Subcutaneous adipose tissue (tissue), 4 donors: ENCODE results near the gene CDKL4. TPM values are rescaled to one million over a fixed set of nuclear protein-coding genes. Genes with fewer than 3 reads are reported as not detected.

Experiments used
- total RNA-seq, 4 donors: library from RNA; depleted of rRNA; stranded (reverse); fragments of >200 nt; gene quantifications; one replicate each; pipeline ENCODE4 v1.1.0, GENCODE V29; 2016
- TF ChIP-seq, protein P1 (sequence below): fragments of 450-650 bp; IDR thresholded peaks from one replicate; pipeline ENCODE4 v1.5.1; 2016; ENCODE audit warnings: low read depth, mild to moderate bottlenecking, control low read depth, antibody characterized with exemption, moderate library complexity

The CDKL4 gene
- total RNA-seq, 4 donors from 2014 or later = 0.85 to 3.1 (median 2.6) TPM; not detected in 1

DNA sequence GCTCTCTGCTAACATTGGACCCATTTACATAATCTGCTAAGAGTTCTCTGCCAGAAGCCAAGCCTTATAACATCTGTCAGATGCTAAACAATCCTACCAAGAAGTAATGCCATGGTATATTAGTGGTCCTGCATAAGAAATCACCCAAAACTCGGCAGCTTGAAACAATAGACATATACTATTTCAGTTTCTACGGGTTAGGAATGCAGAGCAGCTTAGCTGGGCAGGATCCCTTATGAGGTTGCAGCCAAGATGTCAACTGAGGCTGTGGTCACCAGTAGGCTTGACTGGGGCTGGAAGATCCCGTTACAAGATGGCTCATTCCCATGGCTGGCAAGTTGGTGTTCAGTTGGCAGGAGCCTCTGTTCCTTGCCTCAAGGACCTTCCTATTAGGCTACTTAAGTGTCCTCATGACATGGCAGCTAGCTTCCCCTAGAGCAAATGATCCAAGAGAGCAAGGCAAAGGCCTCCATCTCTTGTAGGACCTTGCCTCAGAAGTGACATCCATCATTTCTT lies 97.8 kb downstream of the CDKL4 start:
- TF ChIP-seq, protein P1, sequence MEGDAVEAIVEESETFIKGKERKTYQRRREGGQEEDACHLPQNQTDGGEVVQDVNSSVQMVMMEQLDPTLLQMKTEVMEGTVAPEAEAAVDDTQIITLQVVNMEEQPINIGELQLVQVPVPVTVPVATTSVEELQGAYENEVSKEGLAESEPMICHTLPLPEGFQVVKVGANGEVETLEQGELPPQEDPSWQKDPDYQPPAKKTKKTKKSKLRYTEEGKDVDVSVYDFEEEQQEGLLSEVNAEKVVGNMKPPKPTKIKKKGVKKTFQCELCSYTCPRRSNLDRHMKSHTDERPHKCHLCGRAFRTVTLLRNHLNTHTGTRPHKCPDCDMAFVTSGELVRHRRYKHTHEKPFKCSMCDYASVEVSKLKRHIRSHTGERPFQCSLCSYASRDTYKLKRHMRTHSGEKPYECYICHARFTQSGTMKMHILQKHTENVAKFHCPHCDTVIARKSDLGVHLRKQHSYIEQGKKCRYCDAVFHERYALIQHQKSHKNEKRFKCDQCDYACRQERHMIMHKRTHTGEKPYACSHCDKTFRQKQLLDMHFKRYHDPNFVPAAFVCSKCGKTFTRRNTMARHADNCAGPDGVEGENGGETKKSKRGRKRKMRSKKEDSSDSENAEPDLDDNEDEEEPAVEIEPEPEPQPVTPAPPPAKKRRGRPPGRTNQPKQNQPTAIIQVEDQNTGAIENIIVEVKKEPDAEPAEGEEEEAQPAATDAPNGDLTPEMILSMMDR = no peak

DNA sequence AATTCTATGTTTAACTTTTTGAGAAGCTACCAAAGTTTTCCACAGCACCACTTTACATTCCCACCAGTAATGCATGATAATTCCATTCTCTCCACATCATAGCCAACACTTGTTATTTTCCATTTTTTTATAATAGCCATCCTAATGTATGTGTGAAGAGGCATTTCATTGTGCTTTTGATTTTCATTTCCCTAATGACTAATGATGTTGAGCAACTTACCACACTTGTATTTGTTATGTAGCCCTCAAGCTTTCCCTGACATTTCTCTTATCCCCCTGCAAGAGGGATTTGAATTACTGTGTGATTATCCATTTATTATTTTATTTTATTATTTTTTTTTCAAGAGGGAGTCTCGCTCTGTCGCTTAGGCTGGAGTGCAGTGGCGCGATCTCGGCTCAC lies 99.4 kb downstream of the CDKL4 start:
- TF ChIP-seq, protein P1 = no peak

DNA sequence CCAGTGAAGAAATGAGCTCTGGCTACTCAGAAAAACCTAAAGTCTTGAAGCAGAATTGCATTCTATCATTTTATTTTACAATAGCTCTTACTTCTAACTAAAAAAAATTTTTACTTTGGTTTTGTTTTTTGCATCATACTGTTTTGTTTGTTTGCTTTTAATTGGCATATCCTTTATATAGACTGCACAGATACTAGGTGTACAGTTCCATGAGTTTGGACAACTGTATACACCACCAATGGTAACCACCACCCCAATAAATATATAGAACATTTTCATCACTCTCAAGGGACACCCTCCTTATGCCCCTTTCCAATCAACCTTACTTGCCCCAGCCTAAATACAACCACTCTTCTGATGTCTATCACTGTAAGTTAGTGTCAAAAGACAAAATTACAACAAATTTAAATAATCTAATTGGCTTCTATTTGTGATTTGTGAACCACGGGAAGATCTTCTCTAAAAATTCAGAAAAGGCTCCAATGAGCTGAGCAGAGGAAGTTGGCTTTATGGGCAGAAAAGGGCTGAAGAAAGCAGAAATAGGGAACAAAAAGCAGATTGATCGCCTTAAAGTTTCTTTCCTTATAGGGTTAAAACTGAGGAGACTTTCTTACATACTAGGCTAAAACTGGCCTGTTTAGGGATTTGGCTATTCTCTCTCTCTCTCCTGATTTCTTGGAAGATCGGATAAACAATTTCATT lies 100.7 kb downstream of the CDKL4 start:
- TF ChIP-seq, protein P1 = no peak

DNA sequence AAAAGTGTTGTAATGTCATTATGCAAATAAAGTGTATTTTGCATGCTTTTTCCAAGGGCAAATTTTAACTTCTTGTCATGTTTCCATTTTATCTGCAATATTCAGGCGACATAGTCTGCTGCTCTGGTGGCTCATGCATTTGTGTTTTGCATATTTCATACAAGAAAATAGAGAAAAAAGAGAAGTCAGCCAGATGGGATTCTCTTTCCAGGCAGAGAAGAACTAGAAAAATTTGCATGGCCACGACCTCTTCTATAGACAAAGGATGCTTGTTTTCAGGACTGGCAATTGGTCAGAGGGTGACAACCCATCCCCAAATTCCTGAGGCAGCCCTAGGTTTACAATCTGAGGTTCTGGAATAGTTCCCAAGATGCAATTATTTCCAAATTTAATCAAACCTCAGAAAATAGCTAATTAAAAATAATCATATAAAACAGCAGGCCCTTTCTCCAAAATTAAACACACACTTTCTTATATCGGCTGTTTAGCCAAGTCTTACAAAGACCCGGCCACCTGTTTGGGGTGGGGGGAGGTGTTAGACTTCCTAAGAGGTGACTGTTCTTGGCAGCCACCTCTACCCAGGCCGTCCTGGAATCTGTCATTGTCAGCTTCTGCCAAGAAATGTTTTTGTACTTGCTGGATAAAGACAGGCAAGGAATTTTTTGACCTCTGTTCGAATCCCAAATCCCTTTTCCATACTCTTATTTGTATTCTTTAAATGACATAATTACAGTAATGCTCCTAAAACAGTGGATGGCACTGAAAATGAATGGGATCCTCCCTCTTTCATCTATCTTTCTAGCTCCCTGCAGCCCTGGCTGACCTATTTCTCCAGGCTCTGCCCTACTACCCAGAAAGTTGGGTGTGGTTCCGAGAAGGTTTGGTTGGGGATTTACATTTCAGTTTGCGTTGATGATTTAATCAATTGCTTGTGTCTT lies 102.2 kb downstream of the CDKL4 start:
- TF ChIP-seq, protein P1 = no peak

DNA sequence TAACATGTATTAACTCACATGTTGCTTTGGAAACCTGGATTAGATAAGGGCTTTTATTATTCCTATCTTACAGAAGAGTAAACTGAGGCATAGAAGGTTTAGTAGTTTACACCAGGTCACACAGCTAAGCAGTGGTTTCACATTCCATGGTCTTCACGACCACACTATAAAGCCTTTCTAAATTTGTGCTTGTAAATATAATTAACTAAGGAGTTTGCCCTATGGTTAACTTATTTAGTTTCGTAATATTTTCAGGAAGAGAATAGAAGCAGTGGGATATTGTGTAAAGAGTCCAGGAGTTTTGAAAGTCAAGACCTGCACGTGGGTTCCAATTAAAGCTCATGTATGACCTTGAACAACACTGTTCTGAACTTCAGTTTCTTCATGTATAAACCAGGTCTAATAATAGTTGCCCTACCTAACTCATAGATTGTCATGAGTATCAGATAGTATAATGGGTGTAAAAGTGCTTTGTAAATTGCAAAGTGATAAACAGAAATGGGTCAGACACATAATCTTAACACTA lies 103.4 kb downstream of the CDKL4 start:
- TF ChIP-seq, protein P1 = no peak

DNA sequence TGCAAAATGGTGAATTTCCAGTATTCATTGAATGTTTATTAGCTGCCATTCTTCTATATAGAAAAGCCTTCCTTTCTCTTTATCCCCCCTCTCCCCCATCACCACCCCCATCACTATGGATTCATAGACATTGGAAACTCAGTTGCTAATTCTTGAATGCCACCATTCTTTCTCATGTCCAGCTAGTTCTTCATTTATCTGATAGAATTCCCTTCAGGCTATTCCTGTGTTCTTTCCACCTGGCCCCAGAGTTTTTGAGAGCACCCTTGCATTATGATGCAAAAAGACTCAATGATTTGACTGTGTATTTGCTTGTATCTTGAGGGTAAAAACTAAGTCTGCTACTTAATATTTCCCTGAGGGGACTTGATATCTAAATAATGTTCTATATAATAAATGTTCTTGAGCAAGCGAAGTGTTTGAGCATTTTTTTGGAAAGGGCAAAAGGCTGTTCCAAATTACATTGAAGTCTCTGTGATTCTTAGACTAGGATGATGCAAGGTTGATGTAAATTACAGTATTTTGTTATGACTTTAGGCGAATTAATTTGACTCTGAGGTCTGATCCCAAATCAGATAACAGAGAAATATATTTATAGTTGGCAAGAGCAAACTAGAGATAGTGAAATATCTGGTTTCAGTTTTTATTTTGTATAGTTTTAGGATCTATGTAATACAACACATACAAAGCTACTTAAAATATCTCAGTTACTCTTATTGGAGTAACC lies 104.1 kb downstream of the CDKL4 start:
- TF ChIP-seq, protein P1 = no peak
